Spleen (tissue), 11 donors: ENCODE measurements around the gene TMOD4. TPM values are rescaled to one million over a fixed set of nuclear protein-coding genes. Genes with fewer than 3 reads are reported as not detected.

Source experiments
- DNase-seq: peaks from one replicate; pipeline ENCODE4 v3.0.0-alpha.2; 2020
- H3K27ac ChIP-seq, 8 donors: fragments of 200-600 bp; sonication (generic) in 7 of 8; 1 replicate in 4 of 8; 2 replicates in 4 of 8; pipeline versions ENCODE4 v1.5.0 to v1.8.0; 2016 to 2021; ENCODE audit warnings: inconsistent platforms in 4 of 8, mild to moderate bottlenecking in 4 of 8, moderate library complexity in 1 of 8
- H3K27me3 ChIP-seq, 7 donors: fragments of 200-600 bp; sonication (generic) in 6 of 7; replicated peaks in 1 of 7; 1 replicate in 4 of 7; 2 replicates in 3 of 7; pipeline versions ENCODE4 v1.5.0 to v1.8.0; 2016 to 2021; ENCODE audit warnings: inconsistent platforms in 3 of 7, mild to moderate bottlenecking in 1 of 7
- H3K36me3 ChIP-seq, 6 donors: fragments of 200-600 bp; sonication (generic) in 5 of 6; 1 replicate in 4 of 6; 2 replicates in 2 of 6; pipeline versions ENCODE4 v1.5.0 to v1.8.0; 2016 to 2021; ENCODE audit warnings: inconsistent platforms in 2 of 6
- H3K4me1 ChIP-seq, 6 donors: fragments of 200-600 bp; sonication (generic) in 5 of 6; 1 replicate in 3 of 6; 2 replicates in 3 of 6; pipeline versions ENCODE4 v1.5.0 to v1.8.0; 2016 to 2021; ENCODE audit warnings: inconsistent platforms in 3 of 6
- H3K4me3 ChIP-seq, 8 donors: fragments of 200-600 bp; sonication (generic) in 7 of 8; 1 replicate in 4 of 8; 2 replicates in 4 of 8; pipeline versions ENCODE4 v1.5.0 to v1.8.0; 2016 to 2021; ENCODE audit warnings: inconsistent platforms in 4 of 8, mild to moderate bottlenecking in 4 of 8, moderate library complexity in 2 of 8
- H3K9me3 ChIP-seq, 8 donors: fragments of 200-600 bp; sonication (generic) in 7 of 8; 1 replicate in 4 of 8; 2 replicates in 4 of 8; pipeline versions ENCODE4 v1.5.0 to v1.8.0; 2016 to 2021; ENCODE audit warnings: inconsistent platforms in 4 of 8
- POLR2A ChIP-seq, 3 donors: fragments of 450-650 bp; IDR thresholded peaks; one replicate each; pipeline ENCODE4 v1.5.1; 2017; ENCODE audit warnings: antibody characterized with exemption in 3 of 3, mild to moderate bottlenecking in 1 of 3
- POLR2AphosphoS5 ChIP-seq, 3 donors: sonication (generic); formaldehyde crosslinking; IDR thresholded peaks; one replicate each; pipeline ENCODE4 v1.5.1; 2017; ENCODE audit warnings: antibody characterized with exemption in 3 of 3
- WGBS, 5 donors: extraction: QIAGEN DNeasy Blood & Tissue Kit in 3 of 5; methylation state at CpG; one replicate each; pipeline versions ENCODE4 v1.1.5 to v1.1.7; 2013 to 2018; 5-methylcytosine and 5-hydroxymethylcytosine counted together
- intact Hi-C: fragments of 100-400 bp; cut with DNase I; formaldehyde crosslinking; loops from one replicate; pipeline ENCODE4 v1.15.0; 2023; ENCODE audit warnings: low total_unique reads
- polyA plus RNA-seq, 3 donors: library from polyadenylated mRNA; stranded (reverse); fragments of 200-250 nt; gene quantifications; one replicate each; pipeline ENCODE4 v1.2.1, GENCODE V29; 2013
- total RNA-seq, 7 donors: library from RNA; depleted of rRNA in 3 of 7; stranded (reverse); fragments of >200 nt in 3 of 7; fragmentation: NEBNext Ultra II Directional in 4 of 7; extraction: Animal tissue kit (Norgen Biotek cat#: 25700) in 4 of 7; gene quantifications; one replicate each; pipeline versions ENCODE4 v1.1.0 to v1.2.1, GENCODE V29; 2016 to 2021
- TF ChIP-seq, protein P1 (sequence below), 11 experiments: fragments of 200-600 bp in 7 of 11; fragments of 450-650 bp in 4 of 11; sonication (generic) in 4 of 11; IDR thresholded peaks in 8 of 11; conservative IDR thresholded peaks in 3 of 11; 1 replicate in 7 of 11; 2 replicates in 4 of 11; pipeline versions ENCODE4 v1.4.0 to v1.8.0; 2016 to 2021; ENCODE audit warnings: antibody characterized with exemption in 11 of 11, inconsistent platforms in 4 of 11, mild to moderate bottlenecking in 1 of 11
- donor health status: healthy with polysubstance abuse.
- donor health status: DM: no; HTN: no; CAD: no; lungs with moderate emphysema.
- donor health status: DM: no; HTN: no; CAD: no.
- donor health status: Bipolar disorder and iron deficiency.
- donor health status: healthy.
- donor health status: DM: no; HTN: no; CAD: no.
- donor health status: DM: yes; HTN: yes; CAD: no.

TMOD4 gene
- total and polyA plus RNA-seq, 10 donors: 0.44 to 2.0 (median 0.76) TPM; not detected in 3

DNA sequence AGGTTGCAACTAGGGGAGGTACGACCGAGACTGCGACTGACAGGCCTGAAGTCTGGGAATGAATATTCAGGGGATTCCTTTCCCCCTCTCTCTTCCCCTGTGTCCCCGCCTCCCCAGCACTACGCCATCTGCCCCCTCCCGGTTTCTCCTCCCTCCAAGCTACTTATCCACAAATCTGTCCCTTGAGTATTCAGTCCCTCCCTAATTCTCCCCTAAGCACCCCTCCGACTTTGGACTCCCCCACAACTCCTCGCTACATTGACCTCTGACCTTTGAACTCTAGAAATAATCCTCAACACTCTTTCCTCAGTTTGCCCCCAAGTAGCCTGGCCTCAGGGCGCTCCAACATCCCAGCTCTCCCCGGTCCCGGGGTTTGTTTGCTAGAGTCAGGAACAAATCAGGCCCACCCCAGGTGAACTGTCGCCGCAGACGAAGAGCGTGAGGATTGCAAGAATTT is 10.5 kb downstream of the TMOD4 start:
- DNase-seq: peak; percentile 88
- H3K27me3 ChIP-seq: no peaks in the 10 kb centered on the region
- peak overlapping the region; percentile 65 to 95 (median 80) for H3K4me3 ChIP-seq
- H3K36me3 ChIP-seq: peaks cover 0 to 83% (median 36%) of the 10 kb centered on the region in 6 donors
- TF ChIP-seq POLR2AphosphoS5 (IDR thresholded peaks at IDR 0.05) (no peak), POLR2A (IDR thresholded peaks at IDR 0.05) (no peak)
- TF ChIP-seq, protein P1, sequence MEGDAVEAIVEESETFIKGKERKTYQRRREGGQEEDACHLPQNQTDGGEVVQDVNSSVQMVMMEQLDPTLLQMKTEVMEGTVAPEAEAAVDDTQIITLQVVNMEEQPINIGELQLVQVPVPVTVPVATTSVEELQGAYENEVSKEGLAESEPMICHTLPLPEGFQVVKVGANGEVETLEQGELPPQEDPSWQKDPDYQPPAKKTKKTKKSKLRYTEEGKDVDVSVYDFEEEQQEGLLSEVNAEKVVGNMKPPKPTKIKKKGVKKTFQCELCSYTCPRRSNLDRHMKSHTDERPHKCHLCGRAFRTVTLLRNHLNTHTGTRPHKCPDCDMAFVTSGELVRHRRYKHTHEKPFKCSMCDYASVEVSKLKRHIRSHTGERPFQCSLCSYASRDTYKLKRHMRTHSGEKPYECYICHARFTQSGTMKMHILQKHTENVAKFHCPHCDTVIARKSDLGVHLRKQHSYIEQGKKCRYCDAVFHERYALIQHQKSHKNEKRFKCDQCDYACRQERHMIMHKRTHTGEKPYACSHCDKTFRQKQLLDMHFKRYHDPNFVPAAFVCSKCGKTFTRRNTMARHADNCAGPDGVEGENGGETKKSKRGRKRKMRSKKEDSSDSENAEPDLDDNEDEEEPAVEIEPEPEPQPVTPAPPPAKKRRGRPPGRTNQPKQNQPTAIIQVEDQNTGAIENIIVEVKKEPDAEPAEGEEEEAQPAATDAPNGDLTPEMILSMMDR (IDR thresholded peaks at IDR 0.05 in 8 of 11, conservative IDR thresholded peaks at IDR 0.05 in 3 of 11): no peak
- peaks cover 15 to 74% (median 43%) of the 10 kb centered on the region in 6 donors for H3K4me1 ChIP-seq
- H3K27ac ChIP-seq: peak overlapping the region; percentile 74 to 93 (median 88)
- intact Hi-C loops: no loop called here
- 25 to 38% (median 28%) methylated on average over 15 of the region's 15 CpGs for whole genome bisulfite sequencing, 5 donors
- H3K9me3 ChIP-seq: no peaks in the 10 kb centered on the region

DNA sequence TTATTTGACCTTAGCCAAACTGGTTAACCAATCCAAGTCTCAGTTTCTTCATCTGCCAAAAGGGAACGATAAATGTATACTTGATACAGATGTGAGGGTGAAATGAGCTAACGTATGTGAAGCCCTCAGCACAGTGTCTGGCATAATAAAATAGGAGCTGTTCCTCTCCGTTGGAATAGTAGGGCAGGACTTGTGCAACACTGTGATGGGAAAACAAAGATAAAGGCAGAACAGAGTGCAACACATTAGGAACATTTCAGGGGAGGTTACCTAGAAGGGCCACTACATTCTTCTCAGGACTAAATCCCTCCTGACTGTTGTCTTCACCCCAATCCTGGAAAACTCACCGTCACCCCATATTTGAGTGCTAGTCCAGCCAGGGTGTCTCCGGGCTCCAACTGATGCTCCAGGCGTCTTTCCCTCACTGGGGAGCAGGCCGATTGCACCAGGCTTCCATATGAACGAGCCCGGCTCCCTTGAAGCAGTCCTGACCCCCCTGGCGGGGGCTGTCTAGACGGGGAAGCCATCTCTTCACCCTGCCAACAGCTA is 11.0 kb downstream of the TMOD4 start:
- Histone ChIP-seq H3K27ac (peak overlapping the region; percentile 74 to 93 (median 88)), H3K27me3 (no peaks in the 10 kb centered on the region), H3K9me3 (no peaks in the 10 kb centered on the region), H3K36me3 (peaks cover 0 to 81% (median 33%) of the 10 kb centered on the region in 6 donors), H3K4me3 (peak overlapping the region; percentile 65 to 95 (median 80)), H3K4me1 (peaks cover 15 to 80% (median 48%) of the 10 kb centered on the region in 6 donors)
- intact Hi-C loops: no loop called here
- DNase-seq: no peak
- TF ChIP-seq, protein P1 (IDR thresholded peaks at IDR 0.05 in 8 of 11, conservative IDR thresholded peaks at IDR 0.05 in 3 of 11): no peak
- no peak for TF ChIP-seq POLR2A (IDR thresholded peaks at IDR 0.05)
- TF ChIP-seq POLR2AphosphoS5 (IDR thresholded peaks at IDR 0.05): no peak
- 53 to 70% (median 59%) methylated on average over 7 to 11 of the region's 11 CpGs for WGBS, 5 donors

DNA sequence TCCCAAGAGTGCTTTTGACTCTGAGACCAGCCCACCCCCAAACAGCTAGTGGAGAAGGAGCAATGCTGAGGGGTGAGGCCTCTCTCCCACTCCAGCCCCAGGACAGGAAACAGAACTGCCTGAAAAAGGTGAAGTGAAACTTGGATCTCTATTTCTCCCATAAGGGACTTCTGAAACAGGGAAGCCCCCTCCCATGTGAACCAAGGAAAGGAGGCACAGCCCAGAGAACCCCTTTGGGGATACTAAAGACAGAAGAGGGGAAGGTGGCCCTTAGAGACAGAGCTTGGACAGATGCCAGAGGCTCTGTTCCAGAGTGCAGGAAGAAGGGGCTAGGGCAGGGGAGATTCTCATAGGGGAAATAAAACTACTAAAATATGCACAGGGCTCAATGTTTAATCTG is 16.4 kb downstream of the TMOD4 start:
- DNase-seq: peak; percentile 22

More for the DNA sequence above, 16.4 kb downstream of the TMOD4 start:
- Histone ChIP-seq H3K27ac (peak overlapping the region in 7 of 8 donors; percentile 22 to 94 (median 85)), H3K9me3 (no peaks in the 10 kb centered on the region), H3K4me3 (peak overlapping the region in 2 of 8 donors; percentile 67 to 91), H3K4me1 (peaks cover 19 to 87% (median 62%) of the 10 kb centered on the region in 6 donors), H3K36me3 (peaks cover 0 to 73% (median 23%) of the 10 kb centered on the region in 6 donors), H3K27me3 (no peaks in the 10 kb centered on the region)
- TF ChIP-seq, protein P1 (IDR thresholded peaks at IDR 0.05 in 8 of 11, conservative IDR thresholded peaks at IDR 0.05 in 3 of 11): no peak
- no peak for TF ChIP-seq POLR2AphosphoS5 (IDR thresholded peaks at IDR 0.05)
- intact Hi-C loops: loop anchor here (5.0 kb wide), 1 partner anchor 57 kb away; no protein-coding TSS in a partner anchor
